HepG2 (cell line): ENCODE data around the gene FBXL13. TPM values are rescaled to one million over a fixed set of nuclear protein-coding genes. Genes with fewer than 3 reads are reported as not detected.
A peak's percentile ranks its signal among the peaks of the same experiment; 100 is the strongest.

Experiments used
- ATAC-seq: fragments of 200-7000 bp; cut with Tn5 transposase; 3 replicates; pipeline ENCODE4 v1.9.1; 2020; ENCODE audit warnings: mild to moderate bottlenecking, moderate library complexity
- BruUV-seq: library from RNA; stranded (reverse); fragments of 400-500 nt; replicated peaks from 2 replicates; lab custom pipeline; 2021; lab: Mats Ljungman, UMichigan
- CTCF ChIA-PET: fragments of 300-600 bp; formaldehyde crosslinking; extraction: SDS; loops from one replicate; lab custom pipeline; 2021; ENCODE audit warnings: low total read pairs, inconsistent platforms, low intra/inter-chr PET ratio; lab: Yijun Ruan, JAX
- POLR2A ChIA-PET: fragments of 350-600 bp; sonication (Branson Sonifier 250); formaldehyde crosslinking; loops from one replicate; lab custom pipeline; 2020; ENCODE audit warnings: antibody characterized with exemption, inconsistent platforms; lab: Yijun Ruan, JAX
- DNase-seq: peaks from one replicate; pipeline ENCODE4 v3.0.0-alpha.2; 2015; ENCODE audit warnings: low spot score
- FAIRE-seq: peaks from 3 replicates; lab custom pipeline; 2011; peaks lifted over from hg19 to GRCh38; lab: Jason Lieb, UNC
- H2AFZ ChIP-seq: one replicate; pipeline ENCODE4 v1.6.1; 2011; ENCODE audit warnings: low read length, inconsistent platforms
- H3K27ac ChIP-seq: fragments of 300-600 bp; 3 replicates; pipeline ENCODE4 v1.8.0; 2011; ENCODE audit warnings: mixed run types, mild to moderate bottlenecking, mixed read lengths, low read length, inconsistent platforms; ENCODE audit not compliant: insufficient read depth; ENCODE audit errors: extremely low read length
- H3K27me3 ChIP-seq, 2 experiments: fragments of 200-600 bp in 1 of 2; 2 replicates in 1 of 2; 3 replicates in 1 of 2; pipeline versions ENCODE4 v1.6.0 to v1.8.0; 2011; ENCODE audit warnings: low read length in 2 of 2, mild to moderate bottlenecking in 2 of 2, moderate library complexity in 2 of 2, inconsistent platforms in 1 of 2; ENCODE audit not compliant: insufficient read depth in 2 of 2, control insufficient read depth in 1 of 2
- H3K36me3 ChIP-seq, 2 experiments: fragments of 200-600 bp in 1 of 2; replicated peaks in 1 of 2; 2 replicates in 1 of 2; 3 replicates in 1 of 2; pipeline versions ENCODE4 v1.5.1 to v1.8.0; 2011; ENCODE audit warnings: low read length in 2 of 2, inconsistent platforms in 1 of 2; ENCODE audit not compliant: insufficient read depth in 2 of 2, control insufficient read depth in 1 of 2
- H3K4me1 ChIP-seq: 2 replicates; pipeline ENCODE4 v1.5.1; 2012; ENCODE audit warnings: low read length, inconsistent platforms; ENCODE audit not compliant: insufficient read depth
- H3K4me2 ChIP-seq: 2 replicates; pipeline ENCODE4 v1.6.0; 2011; ENCODE audit warnings: low read depth, low read length, inconsistent platforms
- H3K4me3 ChIP-seq, 3 experiments: fragments of 200-600 bp in 1 of 3; sonication (generic), shearing (Covaris generic) in 1 of 3; replicated peaks in 1 of 3; 2 replicates each; pipeline ENCODE4 v1.5.1; 2011 to 2016; ENCODE audit warnings: low read length in 3 of 3, inconsistent platforms in 2 of 3, low read depth in 2 of 3, mild to moderate bottlenecking in 2 of 3, control low read depth in 1 of 3, mixed read lengths in 1 of 3; ENCODE audit not compliant: insufficient read depth in 1 of 3
- H3K79me2 ChIP-seq: one replicate; pipeline ENCODE4 v1.6.1; 2011; ENCODE audit warnings: low read length, inconsistent platforms; ENCODE audit not compliant: insufficient read depth
- H3K9ac ChIP-seq: 2 replicates; pipeline ENCODE4 v1.6.0; 2011; ENCODE audit warnings: mild to moderate bottlenecking, low read depth, low read length, inconsistent platforms; ENCODE audit not compliant: insufficient read depth
- H3K9me3 ChIP-seq: 2 replicates; pipeline ENCODE4 v1.5.1; 2012; ENCODE audit warnings: mild to moderate bottlenecking, low read length
- H4K20me1 ChIP-seq: 2 replicates; pipeline ENCODE4 v1.6.0; 2011; ENCODE audit warnings: inconsistent platforms, mild to moderate bottlenecking, low read length, moderate library complexity; ENCODE audit not compliant: insufficient read depth
- ARID5B ChIP-seq: IDR thresholded peaks from 2 replicates; pipeline ENCODE4 v1.4.0; 2020; ENCODE audit warnings: mild to moderate bottlenecking, missing genetic modification reagents
- ATRX ChIP-seq: sonication (generic); formaldehyde crosslinking; IDR thresholded peaks from 2 replicates; pipeline ENCODE4 v1.4.0; 2020; ENCODE audit warnings: missing genetic modification reagents, borderline replicate concordance
- CCDC6 ChIP-seq: sonication (generic); formaldehyde crosslinking; IDR thresholded peaks from 2 replicates; pipeline ENCODE4 v1.8.1; 2022; ENCODE audit warnings: mild to moderate bottlenecking, missing genetic modification reagents, moderate library complexity
- CEBPG ChIP-seq: IDR thresholded peaks from 2 replicates; pipeline ENCODE4 v1.6.1; 2016
- ELF4 ChIP-seq: sonication (generic); formaldehyde crosslinking; IDR thresholded peaks from 2 replicates; pipeline ENCODE4 v1.5.0; 2020; ENCODE audit warnings: missing genetic modification reagents, mild to moderate bottlenecking, moderate library complexity, borderline replicate concordance
- ESRRA ChIP-seq: sonication (generic); formaldehyde crosslinking; IDR thresholded peaks from 2 replicates; pipeline ENCODE4 v1.5.1; 2020; ENCODE audit warnings: mild to moderate bottlenecking, low read depth, missing genetic modification reagents
- FOXA3 ChIP-seq: IDR thresholded peaks from 2 replicates; pipeline ENCODE4 v1.6.1; 2016; ENCODE audit warnings: missing genetic modification reagents, missing compliant biosample characterization
- HNF4A ChIP-seq: sonication (generic); formaldehyde crosslinking; IDR thresholded peaks from 2 replicates; pipeline ENCODE4 v1.4.0; 2020; ENCODE audit warnings: missing genetic modification reagents
- MYC ChIP-seq: sonication (generic); formaldehyde crosslinking; IDR thresholded peaks from 2 replicates; pipeline ENCODE4 v1.9.0; 2021; ENCODE audit warnings: missing genetic modification reagents, borderline replicate concordance
- NR2F2 ChIP-seq: IDR thresholded peaks from 2 replicates; pipeline ENCODE4 v1.6.1; 2012; ENCODE audit warnings: low read depth, inconsistent platforms, borderline replicate concordance
- NR2F6 ChIP-seq, 2 experiments: IDR thresholded peaks; 2 replicates each; pipeline ENCODE4 v1.6.1; 2016; ENCODE audit warnings: antibody characterized with exemption in 1 of 2, mild to moderate bottlenecking in 1 of 2
- PHF8 ChIP-seq: sonication (generic); formaldehyde crosslinking; IDR thresholded peaks from 2 replicates; pipeline ENCODE4 v1.5.0; 2020; ENCODE audit warnings: missing genetic modification reagents
- RARA ChIP-seq: IDR thresholded peaks from 2 replicates; pipeline ENCODE4 v1.6.1; 2016; ENCODE audit warnings: missing genetic modification reagents, missing compliant biosample characterization
- RBFOX2 ChIP-seq: fragments of 200-400 bp; formaldehyde crosslinking; IDR thresholded peaks from 2 replicates; pipeline ENCODE4 v1.6.1; 2017; ENCODE audit warnings: low read depth, mild to moderate bottlenecking, low read length
- RORA ChIP-seq: sonication (generic); formaldehyde crosslinking; IDR thresholded peaks from 2 replicates; pipeline ENCODE4 v1.5.0; 2020; ENCODE audit warnings: mild to moderate bottlenecking, missing genetic modification reagents, moderate library complexity
- SALL1 ChIP-seq: sonication (generic); formaldehyde crosslinking; IDR thresholded peaks from 2 replicates; pipeline ENCODE4 v1.8.0; 2022; ENCODE audit warnings: mild to moderate bottlenecking, missing genetic modification reagents
- SMAD9 ChIP-seq: sonication (generic); formaldehyde crosslinking; IDR thresholded peaks from 2 replicates; pipeline ENCODE4 v1.5.1; 2020; ENCODE audit warnings: mild to moderate bottlenecking, missing genetic modification reagents
- SP140L ChIP-seq: sonication (generic); formaldehyde crosslinking; IDR thresholded peaks from 2 replicates; pipeline ENCODE4 v1.4.0; 2020; ENCODE audit warnings: missing genetic modification reagents, borderline replicate concordance
- TEAD3 ChIP-seq: optimal IDR thresholded peaks from 2 replicates; pipeline ENCODE3; 2016; ENCODE audit warnings: borderline replicate concordance
- ZNF501 ChIP-seq: sonication (generic); formaldehyde crosslinking; IDR thresholded peaks from 2 replicates; pipeline ENCODE4 v1.5.1; 2020; ENCODE audit warnings: mild to moderate bottlenecking, moderate library complexity, missing genetic modification reagents
- WGBS: methylation state at CpG from one replicate; pipeline ENCODE4 v1.1.6; 2017; ENCODE audit warnings: low lambda C conversion rate; 5-methylcytosine and 5-hydroxymethylcytosine counted together
- in situ Hi-C: cut with HindIII; loops from 2 replicates; pipeline ENCODE4 v1.10.0; 2017; ENCODE audit warnings: low pct_unique_long_range_greater_than_20kb; ENCODE audit not compliant: extremely low pct_ligation_motif_present
- intact Hi-C: fragments of 100-400 bp; cut with micrococcal nuclease; formaldehyde crosslinking; loops from one replicate; pipeline ENCODE4 v1.10.0; 2022; ENCODE audit not compliant: unreplicated experiment
- polyA plus RNA-seq, 8 experiments: library from polyadenylated mRNA; depleted of rRNA in 3 of 8; stranded (reverse) in 7 of 8; unstranded in 1 of 8; fragments of >200 nt; fragmentation: Illumina TruSeq in 4 of 8; extraction: Trizol in 4 of 8; gene quantifications; 2 replicates each; pipeline versions ENCODE4 v1.2.1 to v1.2.3, GENCODE V29; 2011 to 2016; ENCODE audit warnings: low read depth in 4 of 8, missing spikeins in 1 of 8, mixed read lengths in 1 of 8; ENCODE audit not compliant: insufficient read depth in 1 of 8
- total RNA-seq, 5 experiments: library from RNA; depleted of rRNA; stranded (reverse); fragments of >200 nt; fragmentation: Illumina TruSeq; extraction: Trizol; gene quantifications; 2 replicates each; pipeline ENCODE4 v1.2.3, GENCODE V29; 2016; ENCODE audit warnings: low read depth in 1 of 5

FBXL13 gene
- total and polyA plus RNA-seq, 2 of the 13 experiments (the other 11 are each of a cell fraction or from before 2014, with no cell fraction given), result 0.24 to 0.77 TPM

- TF ChIP-seq CEBPG (CRISPR knock-in tag), result 0 out of 2 replicates have a peak, but pooled peaks have one; percentile 24
Observed at GRCh38 chr7:102874166-102874829, 200.3 kb downstream of the FBXL13 start (continued).

- no peaks in the 10 kb centered on the region; a peak in 1 of 5 replicates for H3K27me3 ChIP-seq
- no peak overlapping the region for H2AFZ ChIP-seq
- no peaks in the 10 kb centered on the region for H3K79me2 ChIP-seq
- H4K20me1 ChIP-seq, result no peaks in the 10 kb centered on the region
- ATAC-seq, result peak; percentile 39
- no TSS peak for BruUV-seq
- in situ Hi-C loops (no loop called here), intact Hi-C loops (no loop called here)
- FAIRE-seq, result no peak
- no peaks in the 10 kb centered on the region for H3K36me3 ChIP-seq
- H3K4me1 ChIP-seq, result peaks cover 64% of the 10 kb centered on the region
- H3K4me2 ChIP-seq, result peak overlapping the region; percentile 40
- no peaks in the 10 kb centered on the region for H3K9me3 ChIP-seq
- CTCF ChIA-PET, result no interaction called here
- 54% methylated on average over 4 of the region's 4 CpGs for WGBS
- peak overlapping the region; percentile 62 for H3K27ac ChIP-seq
- POLR2A ChIA-PET, result interaction anchor here (0.9 to 2.5 kb wide), 5 partner anchors 13 to 202 kb away, joined by 3 to 7 read pairs (median 3); partner anchors contain the start of genes ARMC10 and FBXL13
- H3K4me3 ChIP-seq, result no peak overlapping the region; a peak in 1 of 6 replicates
- peak overlapping the region; percentile 35; the same call in 1 of the 2 replicates for H3K9ac ChIP-seq
- DNase-seq, result no peak
- TF ChIP-seq RARA (peak; percentile 56), ESRRA (peak; percentile 73; the same call in 1 of the 2 replicates), SALL1 (CRISPR knock-in tag) (peak; percentile 8; the same call in 1 of the 2 replicates), CCDC6 (CRISPR knock-in tag) (no peak), RORA (CRISPR knock-in tag) (no peak), TEAD3 (CRISPR knock-in tag) (peak; percentile 45), ELF4 (CRISPR knock-in tag) (no peak), SMAD9 (CRISPR knock-in tag) (0 out of 2 replicates have a peak, but pooled peaks have one; percentile 19), RBFOX2 (no peak), PHF8 (CRISPR knock-in tag) (no peak), SP140L (CRISPR knock-in tag) (no peak), NR2F6 (IDR thresholded peaks at IDR 0.05) (peak; percentile 81), NR2F6 (CRISPR knock-in tag; IDR thresholded peaks at IDR 0.05) (peak; percentile 77), ARID5B (CRISPR knock-in tag) (peak; percentile 54; the same call in 1 of the 2 replicates), FOXA3 (CRISPR knock-in tag) (0 out of 2 replicates have a peak, but pooled peaks have one; percentile 12), MYC (CRISPR knock-in tag) (no peak), HNF4A (CRISPR knock-in tag) (peak; percentile 82), ZNF501 (CRISPR knock-in tag) (no peak), ATRX (CRISPR knock-in tag) (no peak), NR2F2 (peak; percentile 75)
Observed at GRCh38 chr7:102873470-102874165, 201.0 kb downstream of the FBXL13 start.
